GDM1 (cell line): Measurements from ENCODE around the gene TSPEAR.
"Not testable (repeated sequence)": the region's sequence is repeated elsewhere in the genome, so short reads cannot be mapped to it uniquely, and the experiment has no call there.

ENCODE experiments used
- DNase-seq: peaks from one replicate; lab custom pipeline; 2025; lab: John Stamatoyannopoulos, UW

The TSPEAR gene

DNA sequence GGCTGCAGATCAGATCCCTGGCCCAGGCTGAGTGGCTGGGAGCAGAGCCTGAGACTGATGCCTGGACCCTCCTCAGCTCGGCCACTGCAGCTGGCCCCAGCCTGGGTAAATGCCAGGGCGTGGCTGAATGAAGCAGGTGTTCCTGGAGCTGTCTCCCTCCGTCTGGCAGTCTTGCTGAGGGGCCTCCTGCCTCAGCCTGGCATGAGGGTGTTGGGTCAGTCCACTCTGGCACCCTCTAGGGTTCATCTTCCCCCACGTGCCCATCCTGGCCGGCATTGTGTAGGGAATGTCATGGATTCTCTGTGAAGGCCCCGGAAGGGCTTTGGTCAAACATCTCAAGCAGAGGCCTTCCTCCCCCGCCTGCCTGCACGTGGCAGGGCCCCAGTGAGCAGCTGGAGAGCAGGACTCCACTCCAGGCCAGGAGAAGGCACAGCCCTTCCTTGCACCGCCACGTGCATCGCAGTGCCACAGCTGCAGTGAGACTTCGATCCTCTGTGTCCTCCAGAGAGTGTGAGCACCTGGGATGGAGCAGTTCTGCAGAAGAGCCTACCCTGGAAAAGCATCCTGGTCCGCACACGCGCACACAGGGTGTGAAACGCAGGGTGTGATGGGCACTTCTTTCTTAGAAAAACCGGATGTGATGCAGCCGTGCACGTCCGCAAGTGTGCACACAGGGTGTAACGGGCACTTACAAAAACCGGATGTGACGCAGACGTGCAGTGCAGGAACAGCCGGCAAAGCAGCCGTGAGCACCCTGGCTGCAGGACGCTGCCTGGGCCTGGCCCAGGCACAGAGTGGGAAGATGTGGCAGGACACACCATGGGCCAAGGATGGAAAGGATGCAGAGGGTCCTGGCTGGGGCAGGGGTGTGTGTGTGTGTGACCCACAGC, 142.5 kb downstream of the TSPEAR start:
- no peak for DNase-seq

DNA sequence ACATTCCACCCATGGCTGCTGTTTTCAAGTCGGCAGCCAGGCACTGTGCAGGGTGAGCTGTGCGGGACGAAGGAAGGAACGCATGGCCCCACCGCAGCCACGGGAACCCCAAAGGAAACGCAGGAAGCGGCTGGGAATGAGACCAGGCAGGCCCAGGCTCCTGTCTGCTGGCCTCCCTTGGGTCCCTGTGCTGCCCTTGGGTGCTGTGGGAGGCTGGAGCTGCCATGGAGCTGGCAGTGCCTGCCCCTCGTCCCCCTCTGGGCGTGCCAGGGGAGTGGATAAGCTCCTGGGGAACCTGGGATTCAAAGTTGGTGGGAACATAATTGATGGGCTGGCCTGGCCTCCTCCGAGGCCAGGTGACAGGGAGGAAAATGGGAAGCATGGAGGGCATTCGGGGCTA, 143.1 kb downstream of the TSPEAR start:
- no peak for DNase-seq

DNA sequence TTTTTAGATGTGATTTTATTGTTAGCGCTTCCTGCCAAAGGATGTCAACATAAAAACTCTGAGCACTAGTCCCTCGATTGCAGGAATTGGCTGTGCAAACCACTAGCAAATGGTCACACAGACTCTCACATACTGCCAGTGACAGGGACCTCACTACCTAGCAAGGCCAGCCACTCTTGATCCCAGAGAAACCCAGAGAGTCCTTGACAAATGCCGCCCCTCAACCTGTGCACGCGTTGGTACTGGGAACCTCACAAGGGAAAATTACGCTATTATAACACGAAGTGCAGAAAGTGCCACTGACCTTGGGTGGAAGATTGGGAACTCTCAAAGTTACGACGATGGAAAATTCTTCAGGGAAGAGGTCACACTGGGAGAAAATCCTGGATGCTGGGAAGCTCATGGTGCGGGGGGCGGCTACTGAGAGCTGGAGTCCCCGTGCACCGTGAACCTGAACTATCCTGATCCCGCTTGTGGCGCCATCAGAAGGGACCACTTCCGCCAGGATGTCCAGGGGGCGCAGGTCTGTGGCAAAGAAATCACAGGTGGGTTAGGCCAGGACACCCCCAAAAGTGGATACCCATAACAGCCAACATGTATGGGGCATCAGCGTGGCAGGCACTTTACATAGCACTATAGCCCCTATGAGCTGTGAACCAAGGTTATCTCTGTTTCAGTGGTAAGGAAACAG, 143.7 kb downstream of the TSPEAR start:
- no peak for DNase-seq

DNA sequence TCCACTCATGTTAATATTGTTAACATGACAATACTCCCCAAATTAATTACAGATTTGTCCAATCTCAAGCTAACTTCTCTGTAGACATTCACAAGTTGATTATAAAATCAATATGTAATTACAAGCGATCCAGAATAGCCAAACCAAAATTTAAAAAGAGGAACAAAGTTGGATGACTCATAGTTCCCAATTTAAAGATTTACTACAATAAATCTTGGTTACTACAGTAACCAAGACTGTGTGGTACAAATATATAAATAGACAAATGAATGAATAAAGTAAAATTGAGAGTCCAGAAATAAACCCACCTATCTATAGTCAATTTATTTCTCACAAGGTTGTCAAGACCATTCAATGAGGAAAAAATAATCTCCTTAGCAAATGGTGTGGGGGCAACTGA, 145.0 kb downstream of the TSPEAR start:
- DNase-seq = no peak

DNA sequence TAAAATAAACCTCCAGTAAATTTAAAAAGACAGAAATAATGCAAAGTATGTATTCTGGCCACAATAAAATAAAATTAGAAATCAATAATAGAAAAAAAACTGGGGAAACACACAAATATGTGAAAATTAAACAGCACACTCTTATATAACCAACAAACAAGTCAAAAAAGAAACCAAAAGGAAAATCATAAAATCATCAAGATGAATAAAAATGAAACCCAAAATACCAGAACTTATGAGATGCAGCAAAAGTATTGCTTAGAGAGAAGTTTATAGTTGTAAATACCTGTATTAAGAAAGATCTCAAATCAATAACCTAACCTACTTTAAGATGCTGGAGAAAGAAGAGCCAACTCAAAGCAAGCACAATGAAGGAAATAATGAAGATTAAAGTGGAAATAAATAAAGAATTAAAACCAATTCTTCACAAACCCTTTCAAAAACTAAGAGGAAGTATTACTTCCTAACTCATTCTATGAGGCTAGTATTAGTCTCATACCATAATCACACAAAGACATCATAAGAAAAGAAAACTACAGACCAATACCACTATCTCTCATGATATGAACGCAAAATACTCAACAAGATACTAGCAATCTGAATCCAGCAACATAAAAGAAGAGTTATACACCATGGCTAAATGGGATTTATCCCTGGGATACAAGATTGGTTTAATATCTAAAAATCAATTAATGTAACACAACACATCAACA, 146.3 kb downstream of the TSPEAR start:
- DNase-seq = no peak

DNA sequence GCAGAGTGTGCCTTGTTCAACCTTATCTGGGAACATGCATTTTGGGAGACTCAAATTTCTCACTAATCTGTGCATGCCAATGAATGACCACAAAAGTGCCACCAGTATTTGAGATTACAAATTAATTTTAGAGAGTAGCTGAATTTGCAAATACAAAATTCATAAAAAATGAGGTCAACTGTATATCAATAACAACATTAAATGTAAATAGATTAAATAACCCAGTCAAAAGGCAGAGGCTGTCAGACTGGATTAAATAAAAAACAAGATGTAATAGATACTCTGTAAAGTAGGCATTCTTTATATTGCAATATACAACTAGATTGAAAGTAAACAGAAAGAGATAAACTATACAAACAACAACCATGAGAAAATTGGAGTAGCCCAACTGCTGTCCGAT, 147.3 kb downstream of the TSPEAR start:
- no peak for DNase-seq

DNA sequence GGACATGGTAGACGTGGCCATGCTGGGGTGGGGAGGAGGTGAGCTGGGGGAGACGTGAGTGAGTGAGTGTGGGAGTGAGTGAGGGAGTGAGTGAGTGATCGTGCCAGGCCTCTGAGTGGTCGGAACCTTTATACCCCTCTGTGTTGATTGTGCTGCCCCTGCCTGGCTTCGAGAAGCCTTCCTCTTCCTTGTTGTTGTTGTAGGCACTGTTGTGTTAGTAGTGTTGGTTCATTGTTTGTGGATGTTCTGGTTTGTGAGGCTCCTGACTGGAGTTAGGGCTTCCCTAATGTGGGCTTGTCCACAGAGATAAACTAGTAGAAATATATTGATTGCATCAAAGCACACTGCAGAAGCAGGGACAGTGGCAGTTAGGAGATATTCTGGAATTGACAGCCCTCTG, 152.7 kb downstream of the TSPEAR start, which contains the start of gene KRTAP10-3:
Gene KRTAP10-3 (minus strand): TSS at position 101 of the 400 bp plus-strand sequence. CDS start 80 bp downstream, at position 21.
- no peak for DNase-seq

DNA sequence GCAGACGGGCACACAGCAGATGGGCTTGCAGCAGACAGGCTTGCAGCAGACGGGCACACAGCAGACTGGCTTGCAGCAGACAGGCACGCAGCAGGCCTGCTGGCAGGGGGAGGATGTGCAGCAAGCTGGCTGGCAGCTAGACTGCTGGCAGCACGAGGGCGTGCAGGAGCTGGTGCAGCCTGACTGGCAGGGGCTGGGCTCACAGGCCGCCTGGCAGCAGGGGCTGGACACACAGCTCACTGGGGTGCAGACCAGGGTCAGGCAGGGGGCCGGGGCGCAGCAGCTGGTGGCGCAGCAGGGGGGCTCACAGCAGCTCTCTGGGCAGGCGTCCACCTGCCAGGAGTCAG, 153.1 kb downstream of the TSPEAR start:
- DNase-seq = not testable (repeated sequence)

DNA sequence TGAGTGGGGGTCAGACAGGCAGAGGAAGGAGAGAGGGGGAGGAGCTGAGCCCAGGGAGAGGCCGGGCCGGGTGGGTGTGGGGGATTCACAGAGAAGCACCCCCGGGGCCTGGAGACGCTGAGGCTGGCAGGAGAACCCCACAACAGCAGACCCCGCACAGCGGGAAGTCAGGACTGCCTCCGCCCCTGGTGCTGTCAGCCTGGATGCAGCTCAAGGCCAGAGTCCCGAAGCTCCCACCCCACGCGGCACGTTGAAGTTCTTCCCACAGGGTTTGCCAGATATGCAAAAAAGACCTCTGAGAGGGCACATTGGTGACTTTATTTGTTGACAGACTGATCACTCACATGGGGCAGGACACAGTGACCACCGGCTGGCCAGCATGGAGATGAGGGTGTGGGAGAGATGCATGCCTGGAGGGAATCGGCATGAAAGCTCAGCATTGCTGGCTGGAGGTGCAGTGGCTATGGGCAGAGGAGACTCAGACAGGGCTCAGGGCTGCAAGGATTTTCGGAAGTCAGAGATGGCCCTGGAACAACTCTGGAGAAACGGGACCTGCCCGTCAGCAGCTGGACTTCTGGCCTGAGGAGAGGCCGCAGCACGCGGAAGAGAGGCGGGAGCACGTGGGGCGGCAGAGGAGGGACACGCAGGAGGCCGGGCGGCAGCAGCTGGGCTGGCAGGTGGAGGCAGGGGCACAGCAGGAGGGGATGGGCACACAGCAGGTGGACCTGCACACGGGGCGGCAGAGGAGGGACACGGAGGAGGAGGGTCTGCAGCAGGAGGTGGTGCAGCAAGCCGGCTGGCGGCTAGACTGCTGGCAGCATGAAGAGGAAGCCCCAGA, 153.7 kb downstream of the TSPEAR start:
- no peak for DNase-seq

DNA sequence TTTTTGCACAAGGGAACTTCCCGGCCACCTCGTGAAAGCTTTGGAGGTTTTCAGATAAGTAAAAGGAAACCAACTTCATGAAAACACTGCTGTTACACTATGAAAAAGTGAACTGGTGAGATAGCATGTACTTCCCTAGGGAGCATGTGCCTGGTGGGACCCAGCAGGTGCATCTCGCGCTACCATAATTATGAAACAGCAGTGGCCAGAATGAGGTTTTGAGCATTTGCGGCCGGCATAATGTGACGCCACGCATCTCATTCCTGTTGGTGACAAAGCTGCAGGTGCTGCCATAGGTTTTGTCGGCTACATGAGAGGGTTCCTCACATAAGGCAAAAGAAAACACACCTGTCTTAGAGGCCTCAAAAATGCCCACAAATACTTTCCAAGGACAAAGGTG, 154.5 kb downstream of the TSPEAR start:
- DNase-seq = no peak

DNA sequence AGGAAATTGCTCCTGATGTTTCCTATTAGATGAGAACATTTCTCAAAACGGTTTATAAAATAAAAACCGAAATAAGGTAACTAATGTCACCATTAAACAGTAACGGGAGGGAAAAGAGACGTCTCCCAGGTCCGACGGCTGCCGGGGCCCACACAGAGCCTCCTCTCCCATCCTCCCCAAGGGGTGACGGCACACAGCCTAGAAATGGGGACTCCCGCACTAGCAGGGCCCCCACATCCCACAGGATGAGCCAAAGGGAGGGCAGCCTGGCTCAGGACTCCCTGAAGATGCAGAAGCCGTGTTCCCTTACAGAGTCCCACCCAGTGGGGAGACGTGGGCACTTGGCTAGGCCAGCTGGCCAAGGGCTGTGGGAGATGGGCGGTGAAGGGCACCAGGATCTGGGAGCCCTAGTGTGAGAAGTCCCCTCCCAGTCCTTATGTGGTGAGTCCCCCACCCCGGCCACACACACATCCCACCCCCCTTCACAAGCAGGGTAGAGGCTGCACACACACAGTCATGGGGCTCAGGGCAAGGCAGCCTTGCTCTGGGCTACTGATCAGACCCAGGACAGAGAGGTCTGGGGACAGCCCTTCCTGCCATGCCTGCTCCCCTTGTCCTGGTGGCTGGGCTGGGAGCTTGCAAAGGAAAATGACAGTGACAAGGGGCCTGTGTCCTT, 156.0 kb downstream of the TSPEAR start:
- DNase-seq = no peak

DNA sequence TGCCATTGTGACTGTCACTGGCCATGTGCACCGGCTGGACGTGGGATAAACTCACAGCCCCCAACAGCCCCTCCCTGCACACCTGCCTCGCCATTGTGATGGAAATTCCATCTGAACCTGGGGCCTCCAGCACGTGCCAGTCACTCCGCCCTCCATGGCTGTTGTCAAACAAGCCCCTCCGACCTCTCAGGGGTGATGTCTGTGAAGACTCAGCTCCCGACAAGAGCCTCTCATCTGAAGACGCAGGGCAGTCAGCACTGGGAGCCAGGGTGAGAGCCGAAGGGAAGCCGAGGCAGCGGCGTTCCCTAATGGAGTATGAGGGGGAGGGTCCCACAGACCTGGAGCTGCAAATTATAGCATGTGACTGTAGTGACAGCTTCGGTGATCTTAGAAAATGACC, 158.7 kb downstream of the TSPEAR start:
- no peak for DNase-seq

DNA sequence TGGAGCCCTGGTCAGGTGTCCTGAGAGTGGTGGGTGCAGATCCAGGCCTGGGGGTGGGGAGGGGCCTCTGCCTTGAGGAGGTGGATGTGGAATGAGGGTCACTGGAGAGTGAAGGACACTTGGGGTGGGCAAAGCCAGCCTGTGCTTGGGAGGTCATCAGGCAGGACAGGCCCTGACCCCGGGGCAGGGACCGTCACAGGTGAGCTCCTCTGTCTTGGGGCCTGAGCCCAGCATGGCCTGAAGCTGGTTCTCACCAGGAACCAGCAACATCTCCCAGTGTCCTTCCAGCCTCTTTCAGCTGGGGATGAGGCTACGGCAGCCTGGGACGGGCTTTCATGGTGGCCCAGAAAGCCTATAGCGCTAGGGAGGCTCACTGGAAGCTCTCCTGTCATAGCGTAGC, 159.2 kb downstream of the TSPEAR start:
- no peak for DNase-seq

DNA sequence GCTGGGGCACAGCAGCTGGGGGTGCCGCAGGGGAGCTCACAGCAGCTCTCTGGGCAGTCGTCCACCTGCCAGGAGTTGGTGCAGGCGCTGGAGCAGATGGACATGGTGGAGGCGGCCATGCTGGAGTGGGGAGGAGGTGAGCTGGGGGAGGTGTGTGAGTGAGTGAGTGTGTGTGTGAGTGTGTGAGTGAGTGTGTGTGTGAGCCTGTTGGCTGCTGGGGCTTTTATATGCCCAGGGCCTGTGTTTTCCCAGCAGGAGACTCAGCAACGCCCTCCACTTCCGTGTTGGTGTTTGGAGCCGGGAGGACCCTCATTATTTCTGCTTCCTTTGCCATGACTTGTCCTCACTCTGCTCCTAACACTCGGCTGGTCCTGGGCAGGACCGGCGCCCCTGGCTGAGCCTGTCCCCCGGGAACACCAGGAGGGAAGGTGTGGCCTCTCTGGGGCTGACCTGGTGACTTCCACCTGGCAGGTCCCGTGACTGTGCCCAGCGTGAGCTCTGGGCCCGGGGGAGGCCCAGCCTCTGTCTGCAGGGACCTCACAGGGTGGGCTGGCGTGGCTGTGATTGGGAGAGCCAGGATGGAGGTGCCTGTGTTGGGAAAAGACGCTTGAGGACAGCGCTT, 159.9 kb downstream of the TSPEAR start, which contains the start of gene KRTAP10-2:
Gene KRTAP10-2 (minus strand): TSS at position 166 of the 622 bp plus-strand sequence. CDS start 47 bp downstream, at position 119.
- no peak for DNase-seq

DNA sequence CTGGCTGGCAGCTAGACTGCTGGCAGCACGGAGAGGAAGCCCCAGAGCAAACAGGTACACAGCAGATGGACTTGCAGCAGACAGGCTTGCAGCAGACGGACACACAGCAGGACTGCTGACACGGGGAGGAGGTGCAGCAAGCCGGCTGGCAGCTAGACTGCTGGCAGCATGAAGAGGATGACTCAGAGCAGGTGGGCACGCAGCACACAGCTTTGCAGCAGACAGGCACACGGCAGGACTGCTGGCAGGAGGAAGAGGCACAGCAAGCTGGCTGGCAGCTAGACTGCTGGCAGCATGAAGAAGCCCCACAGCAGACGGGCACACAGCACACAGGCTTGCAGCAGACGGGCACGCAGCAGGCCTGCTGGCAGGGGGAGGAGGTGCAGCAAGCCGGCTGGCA, 160.6 kb downstream of the TSPEAR start:
- no peak for DNase-seq

DNA sequence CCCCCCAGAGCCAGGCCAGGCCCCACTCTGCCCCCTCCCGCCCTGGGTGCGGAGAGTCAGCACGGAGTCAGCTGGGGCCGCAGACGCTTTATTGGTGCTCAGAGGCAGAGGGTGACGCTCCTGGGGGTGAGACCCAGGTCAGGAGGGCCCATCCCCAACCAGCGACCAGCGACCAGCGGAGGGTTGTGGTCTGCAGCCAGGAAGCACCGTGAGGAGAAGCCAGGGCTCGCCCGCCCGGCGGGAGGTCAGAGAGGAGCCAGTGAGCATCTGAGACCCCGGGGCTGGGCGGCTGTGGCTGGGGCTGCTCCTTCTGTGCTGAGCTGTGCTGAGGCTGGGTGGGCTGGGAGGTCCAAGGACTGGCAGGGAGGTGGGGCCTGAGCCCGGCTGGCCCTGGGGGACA, 161.1 kb downstream of the TSPEAR start:
- not testable (repeated sequence) for DNase-seq

DNA sequence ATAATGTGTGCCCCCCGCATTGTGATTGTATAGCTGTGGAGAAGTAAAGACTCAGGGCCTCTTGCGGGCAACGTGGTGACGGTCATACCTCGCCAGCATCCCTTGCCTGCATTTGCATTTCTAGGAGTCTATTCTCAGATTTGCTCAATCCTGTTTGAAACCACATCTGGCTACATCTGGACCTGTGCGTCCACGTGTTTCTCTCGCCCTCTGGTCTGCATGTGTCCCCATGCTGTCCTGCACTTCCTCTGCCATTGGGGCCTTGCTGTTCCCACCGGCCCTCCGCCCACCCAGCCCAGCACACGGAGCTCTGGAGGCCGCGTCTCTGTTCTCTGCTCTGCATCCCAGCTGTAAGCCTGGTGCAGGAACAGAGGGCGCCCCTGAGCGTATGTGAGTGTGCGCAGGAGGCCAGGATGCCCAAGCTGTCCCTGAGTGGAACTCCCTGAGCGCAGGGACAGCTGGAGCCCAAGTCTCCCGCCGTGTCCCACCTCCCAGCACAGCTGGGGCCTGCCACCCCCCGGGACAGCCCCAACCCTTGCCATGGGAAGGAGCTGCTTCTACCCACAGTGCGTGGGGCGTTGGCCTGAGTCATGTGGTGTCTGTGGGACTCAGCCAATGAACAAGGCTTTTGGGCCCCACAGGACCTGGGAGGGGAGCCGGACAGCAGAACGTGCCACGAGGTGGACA, 161.7 kb downstream of the TSPEAR start:
- DNase-seq = no peak

DNA sequence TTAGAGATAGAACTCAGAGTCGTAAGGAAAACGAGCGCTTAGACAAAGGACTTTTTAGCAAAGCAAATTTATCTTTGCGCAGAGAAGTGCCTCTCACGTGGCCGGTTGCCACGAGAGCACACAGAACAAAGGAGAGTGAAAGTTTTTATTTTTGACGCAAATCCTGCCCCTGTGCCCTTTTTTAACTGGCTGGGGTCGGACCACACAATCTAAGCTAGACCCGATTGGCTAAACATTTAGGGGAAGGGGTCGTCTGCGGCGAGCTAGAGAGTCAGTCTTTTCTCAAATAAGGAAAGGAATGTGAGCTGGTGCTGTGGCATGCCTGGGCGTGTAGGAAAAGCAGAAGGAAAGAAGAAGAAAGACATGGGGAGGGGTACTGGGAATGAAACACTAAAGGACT, 162.4 kb downstream of the TSPEAR start:
- DNase-seq = no peak

DNA sequence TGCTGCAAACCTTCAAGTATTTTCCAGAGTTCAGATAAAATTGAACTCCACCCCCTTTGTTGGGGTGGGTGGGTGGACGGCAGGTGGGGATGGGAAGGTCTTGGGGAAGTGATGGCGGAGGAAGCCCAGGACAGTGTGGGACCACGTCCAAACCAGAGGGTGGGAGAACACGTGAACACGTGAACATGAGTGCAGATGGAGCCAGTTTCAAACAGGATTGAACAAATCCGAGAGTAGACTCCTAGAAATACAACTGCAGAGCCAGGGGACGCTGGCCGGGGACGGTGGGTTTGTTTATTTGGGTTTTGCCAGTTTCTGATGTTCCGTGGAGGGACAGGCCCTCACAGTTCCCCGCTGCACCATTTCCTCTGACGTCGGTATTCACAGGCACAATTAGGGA, 163.0 kb downstream of the TSPEAR start:
- DNase-seq = no peak
